HG03196 (cell line): ENCODE data around the gene TKT.
A peak's percentile ranks its signal among the peaks of the same experiment; 100 is the strongest.
"Not testable (repeated sequence)": the region's sequence is repeated elsewhere in the genome, so short reads cannot be mapped to it uniquely, and the experiment has no call there.

Experiments used
- ATAC-seq: cut with Tn5 transposase; IDR thresholded peaks from one replicate; pipeline ENCODE4 v1.9.1; 2021; ENCODE audit not compliant: unreplicated experiment

TKT gene

GRCh38 chr3:53255775-53256703, at the start of gene TKT:
Gene TKT, minus strand, starts transcription at chr3:53256022. Its CDS starts 80 bp downstream, at chr3:53255942.
- peak; percentile 48 for ATAC-seq

- ATAC-seq, result no peak
Observed at GRCh38 chr3:53303957-53304356, 48.1 kb upstream of the TKT start.

- ATAC-seq, result no peak
Observed at GRCh38 chr3:53303549-53303948, 47.7 kb upstream of the TKT start.

- ATAC-seq, result no peak
Observed at GRCh38 chr3:53300826-53301225, 45.0 kb upstream of the TKT start.

GRCh38 chr3:53299611-53300023, 43.8 kb upstream of the TKT start:
- peak; percentile 49 for ATAC-seq

GRCh38 chr3:53295410-53295809, 39.6 kb upstream of the TKT start:
- no peak for ATAC-seq

GRCh38 chr3:53293867-53294266, 38.0 kb upstream of the TKT start:
- ATAC-seq, result no peak

- ATAC-seq, result no peak
Observed at GRCh38 chr3:53288214-53288613, 32.4 kb upstream of the TKT start.

GRCh38 chr3:53287131-53287629, 31.4 kb upstream of the TKT start:
- ATAC-seq, result no peak

GRCh38 chr3:53286727-53287126, 30.9 kb upstream of the TKT start:
- no peak for ATAC-seq

- ATAC-seq, result no peak
Observed at GRCh38 chr3:53282581-53282980, 26.8 kb upstream of the TKT start.

- ATAC-seq, result no peak
Observed at GRCh38 chr3:53278667-53279066, 22.8 kb upstream of the TKT start.

- ATAC-seq, result no peak
Observed at GRCh38 chr3:53274938-53275605, 19.2 kb upstream of the TKT start.

GRCh38 chr3:53273146-53273670, 17.4 kb upstream of the TKT start:
- no peak for ATAC-seq

- no peak for ATAC-seq
Observed at GRCh38 chr3:53269888-53270880, 14.4 kb upstream of the TKT start.

- not testable (repeated sequence) for ATAC-seq
Observed at GRCh38 chr3:53269193-53269592, 13.4 kb upstream of the TKT start.

- no peak for ATAC-seq
Observed at GRCh38 chr3:53267766-53268165, 11.9 kb upstream of the TKT start.

- ATAC-seq, result no peak
Observed at GRCh38 chr3:53264718-53265117, 8.9 kb upstream of the TKT start.

GRCh38 chr3:53263907-53264306, 8.1 kb upstream of the TKT start:
- no peak for ATAC-seq

GRCh38 chr3:53261712-53262111, 5.9 kb upstream of the TKT start:
- ATAC-seq, result no peak
